Hindlimb muscle (tissue), 1 donor: ENCODE data around the gene CDKAL1. TPM values are rescaled to one million over a fixed set of nuclear protein-coding genes. Genes with fewer than 3 reads are reported as not detected.
"Not testable (repeated sequence)": the region's sequence is repeated elsewhere in the genome, so short reads cannot be mapped to it uniquely, and the experiment has no call there.

Experiments used
- DNase-seq: peaks from one replicate; pipeline ENCODE4 v3.0.0-alpha.2; 2013
- polyA plus RNA-seq: library from polyadenylated mRNA; unstranded; fragments of 120-200 nt; gene quantifications from one replicate; pipeline ENCODE4 v1.2.1, GENCODE V29; 2013; ENCODE audit not compliant: insufficient read length

The CDKAL1 gene
- polyA plus RNA-seq, 1 donor = 13.2 TPM

DNA sequence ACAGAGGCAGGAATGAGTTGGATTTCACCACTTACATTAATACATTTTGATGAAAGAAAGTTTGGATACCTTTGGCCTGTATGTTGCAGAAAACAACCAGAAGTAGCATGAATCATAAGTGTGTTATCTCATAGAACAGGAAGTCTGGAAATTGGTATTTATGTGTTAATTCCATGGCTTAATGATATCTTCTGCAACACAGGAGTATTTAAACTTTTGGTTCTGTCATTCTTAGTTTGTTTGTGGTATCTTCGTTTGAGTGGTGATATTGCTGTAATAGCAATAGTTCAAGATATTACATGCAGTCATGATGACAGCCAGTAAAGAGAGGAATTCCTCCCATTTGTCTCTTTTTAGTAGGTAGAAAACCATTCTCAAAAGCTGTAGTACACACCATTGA, 177.3 kb downstream of the CDKAL1 start:
- DNase-seq = no peak

DNA sequence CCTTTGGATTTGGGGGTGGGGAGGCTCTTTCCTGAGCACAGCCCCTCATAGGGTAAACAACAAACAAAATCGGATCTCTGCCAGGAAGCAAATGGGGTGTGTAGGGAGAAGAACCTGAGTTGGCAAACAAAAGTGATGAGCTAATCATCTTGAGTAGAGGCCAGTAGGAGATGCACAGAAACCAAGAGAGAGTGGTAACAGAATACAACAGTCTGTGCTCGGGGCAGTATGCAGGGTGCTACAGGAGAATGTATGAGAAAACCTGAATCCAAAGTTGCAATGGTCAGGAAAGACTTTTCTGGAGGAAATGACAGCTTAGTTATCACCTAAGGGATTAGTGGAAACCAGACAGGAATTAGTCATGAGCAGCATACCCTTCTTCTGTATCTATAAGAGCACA, 177.8 kb downstream of the CDKAL1 start:
- DNase-seq = no peak

DNA sequence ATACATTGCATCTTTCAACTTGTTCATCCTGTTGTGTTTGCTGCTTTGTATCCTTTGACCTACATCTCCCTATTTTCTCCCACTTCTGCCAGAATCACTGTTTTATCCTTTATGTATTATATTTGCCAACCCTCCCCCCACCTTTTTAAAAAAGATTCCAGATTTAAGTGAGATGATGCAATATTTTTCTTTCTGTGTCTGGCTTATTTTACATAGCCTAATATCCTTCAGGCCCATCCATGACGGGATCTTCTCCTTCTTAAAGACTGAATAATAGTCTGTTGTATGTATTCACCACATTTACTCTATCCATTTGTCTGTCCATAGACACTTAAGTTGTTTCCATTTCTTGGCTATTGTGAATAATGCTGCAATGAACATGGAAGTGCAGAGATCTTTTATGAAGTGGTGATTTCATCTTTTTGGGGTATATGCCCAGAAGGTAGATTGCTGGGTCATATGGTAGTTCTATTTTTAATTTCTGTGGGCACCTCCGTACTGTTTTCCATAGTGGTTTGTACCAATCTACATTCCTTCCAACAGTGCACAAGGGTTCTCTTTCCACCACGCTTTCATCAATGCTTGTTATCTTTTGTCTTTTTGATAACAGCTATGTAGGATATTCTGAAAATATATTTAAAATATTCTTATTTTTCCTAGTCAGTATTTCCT, 181.0 kb downstream of the CDKAL1 start:
- no peak for DNase-seq

DNA sequence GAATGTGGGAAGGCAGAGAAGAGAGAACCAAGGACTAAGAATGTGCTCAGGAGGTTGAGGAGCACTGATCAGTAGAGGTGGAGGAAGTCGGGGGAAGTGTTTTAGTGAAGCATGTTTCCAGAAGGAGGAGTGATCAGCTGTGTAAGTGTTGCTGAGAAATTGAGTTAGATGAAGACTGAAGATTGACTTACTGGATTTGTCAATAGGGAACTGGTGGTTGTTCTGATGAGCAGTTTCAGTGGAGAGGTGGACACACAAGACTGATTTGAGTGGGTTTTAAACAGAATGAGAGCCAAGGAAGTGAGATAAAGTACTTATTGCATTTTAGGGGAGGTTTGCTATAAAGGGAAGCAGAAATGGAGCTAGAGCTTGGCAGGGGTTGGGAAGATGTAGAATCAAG, 182.6 kb downstream of the CDKAL1 start:
- DNase-seq = no peak

DNA sequence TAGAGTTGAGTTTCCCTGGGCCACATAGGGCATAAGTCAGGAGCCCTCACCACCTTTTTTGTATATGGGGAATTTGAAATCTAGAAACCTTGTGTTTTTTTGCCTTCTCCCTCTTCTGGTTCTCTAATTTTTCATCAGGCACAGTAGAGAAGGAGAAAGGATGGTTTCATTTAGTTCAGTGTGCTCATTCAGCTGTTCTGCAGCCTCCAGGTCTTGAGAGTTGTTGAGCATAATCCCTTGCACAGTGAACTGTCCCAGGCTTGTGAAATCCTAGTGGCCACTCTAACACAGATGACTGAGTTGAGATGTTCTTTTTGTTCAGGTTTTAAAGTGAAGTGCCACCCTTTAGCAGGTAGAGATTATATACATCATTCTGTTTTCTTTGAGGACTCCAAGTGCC, 183.5 kb downstream of the CDKAL1 start:
- no peak for DNase-seq

DNA sequence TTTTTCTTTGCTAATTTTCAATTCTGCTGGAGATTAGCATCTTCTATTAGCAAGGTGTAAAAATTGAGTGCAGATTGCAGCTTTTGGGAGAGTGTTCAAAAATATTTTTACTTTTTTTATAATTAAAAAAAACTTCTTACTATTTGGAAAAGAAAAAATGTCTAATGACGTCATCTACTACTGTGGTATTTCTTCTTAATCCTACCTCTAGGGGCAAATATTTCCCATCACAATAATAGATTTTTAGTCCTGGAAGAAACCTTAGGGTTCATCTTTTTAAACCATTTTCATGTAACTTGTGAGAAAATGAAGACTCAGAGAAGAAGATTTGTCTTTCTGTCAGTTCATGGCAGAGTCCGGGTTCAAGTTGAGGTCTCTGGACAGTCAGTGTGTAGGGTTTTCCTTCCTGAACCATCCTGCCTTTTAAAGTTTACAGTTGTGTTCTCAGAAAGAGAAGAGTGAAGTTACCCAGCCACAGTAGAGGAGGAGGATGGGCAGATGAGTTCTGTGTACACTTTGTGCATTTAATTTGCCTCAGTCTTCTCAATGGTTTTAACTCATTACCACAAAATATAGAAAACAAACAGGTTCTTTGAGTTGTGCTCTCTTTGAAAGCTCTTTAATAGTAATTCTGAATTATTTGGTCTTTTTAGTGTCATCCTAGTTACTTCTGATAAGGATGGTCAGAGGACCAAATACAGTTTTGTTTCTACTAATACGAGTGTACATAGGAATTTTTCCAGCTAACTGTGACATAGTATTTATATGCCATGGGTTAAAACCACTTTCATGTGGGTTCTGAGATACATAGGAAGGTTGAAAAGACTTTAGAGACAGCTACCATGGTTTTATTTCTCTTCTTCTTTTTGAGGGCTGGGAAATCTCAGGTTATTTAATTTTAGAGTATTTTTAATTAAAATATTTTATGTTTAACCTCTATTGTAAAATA, 184.7 kb downstream of the CDKAL1 start:
- DNase-seq = no peak

DNA sequence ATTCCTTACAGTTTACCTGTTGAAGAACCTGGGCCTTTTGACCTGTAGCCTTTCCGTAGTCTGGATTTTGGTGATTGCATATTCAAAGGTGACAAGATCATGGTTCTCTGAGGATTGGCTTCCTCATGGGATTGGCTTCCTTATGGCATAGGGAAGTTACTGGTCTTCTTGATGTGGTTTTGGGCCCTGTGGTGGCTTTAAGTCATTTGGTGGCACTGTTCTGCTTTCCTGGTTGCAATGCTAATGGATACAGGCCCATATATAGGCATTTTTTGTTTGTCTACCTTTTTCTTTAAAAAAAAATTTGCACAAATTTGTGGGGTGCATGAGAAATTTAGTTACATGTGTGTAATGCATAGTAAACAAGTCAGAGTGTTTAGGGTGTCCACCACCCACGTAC, 185.7 kb downstream of the CDKAL1 start:
- no peak for DNase-seq

DNA sequence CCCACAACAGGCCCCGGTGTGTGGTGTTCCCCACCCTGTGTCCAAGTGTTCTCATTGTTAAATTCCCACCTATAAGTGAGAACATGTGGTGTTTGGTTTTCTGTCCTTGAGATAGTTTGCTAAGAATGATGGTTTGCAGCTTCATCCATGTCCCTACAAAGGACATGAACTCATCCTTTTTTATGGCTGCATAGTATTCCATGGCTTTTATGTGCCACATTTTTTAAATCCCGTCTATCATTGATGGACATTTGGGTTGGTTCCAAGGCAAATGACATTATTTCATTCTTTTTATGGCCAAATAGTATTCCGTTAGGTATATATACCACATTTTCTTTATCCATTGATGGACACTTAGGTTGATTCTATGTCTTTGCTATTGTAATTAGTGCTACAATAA, 186.9 kb downstream of the CDKAL1 start:
- DNase-seq = not testable (repeated sequence)

DNA sequence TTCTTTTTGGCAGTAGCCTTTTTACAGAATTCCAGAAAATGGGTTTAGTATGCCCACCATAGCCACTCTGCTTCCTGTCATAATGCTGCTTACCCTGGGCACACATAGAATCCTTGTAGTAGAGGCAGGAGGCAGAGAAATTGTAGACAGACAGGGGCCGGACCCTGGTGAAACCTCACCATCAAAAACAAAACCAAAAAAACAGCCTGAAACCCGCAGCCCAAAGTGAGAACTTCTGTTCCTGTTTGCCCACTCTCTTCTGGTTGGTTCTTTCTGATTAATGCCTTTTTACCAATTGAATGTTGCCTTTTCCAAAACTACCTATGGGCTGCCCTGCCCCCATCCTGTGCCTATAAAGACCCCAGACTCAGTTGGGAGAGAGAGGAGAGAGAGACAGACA, 188.2 kb downstream of the CDKAL1 start:
- no peak for DNase-seq

DNA sequence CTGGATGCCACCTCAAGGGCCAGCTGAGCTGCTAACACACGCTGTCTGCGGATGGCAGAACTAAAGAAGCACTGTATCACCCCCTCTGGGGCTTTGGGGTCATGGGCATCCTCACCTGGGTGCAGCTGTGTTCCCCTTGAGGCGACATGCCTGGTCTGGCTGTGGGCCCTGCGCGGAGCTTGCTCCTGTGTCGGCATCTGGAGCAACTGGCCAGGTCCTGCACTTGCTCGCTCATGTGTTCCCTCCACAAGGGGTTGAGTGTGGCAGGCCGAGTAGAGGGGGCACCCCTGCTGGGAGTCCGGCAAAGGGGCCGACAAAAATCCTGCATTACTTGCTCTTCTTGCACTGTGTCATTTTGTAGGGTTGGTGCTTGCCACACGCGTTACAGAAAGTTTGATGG, 189.0 kb downstream of the CDKAL1 start:
- DNase-seq = no peak

DNA sequence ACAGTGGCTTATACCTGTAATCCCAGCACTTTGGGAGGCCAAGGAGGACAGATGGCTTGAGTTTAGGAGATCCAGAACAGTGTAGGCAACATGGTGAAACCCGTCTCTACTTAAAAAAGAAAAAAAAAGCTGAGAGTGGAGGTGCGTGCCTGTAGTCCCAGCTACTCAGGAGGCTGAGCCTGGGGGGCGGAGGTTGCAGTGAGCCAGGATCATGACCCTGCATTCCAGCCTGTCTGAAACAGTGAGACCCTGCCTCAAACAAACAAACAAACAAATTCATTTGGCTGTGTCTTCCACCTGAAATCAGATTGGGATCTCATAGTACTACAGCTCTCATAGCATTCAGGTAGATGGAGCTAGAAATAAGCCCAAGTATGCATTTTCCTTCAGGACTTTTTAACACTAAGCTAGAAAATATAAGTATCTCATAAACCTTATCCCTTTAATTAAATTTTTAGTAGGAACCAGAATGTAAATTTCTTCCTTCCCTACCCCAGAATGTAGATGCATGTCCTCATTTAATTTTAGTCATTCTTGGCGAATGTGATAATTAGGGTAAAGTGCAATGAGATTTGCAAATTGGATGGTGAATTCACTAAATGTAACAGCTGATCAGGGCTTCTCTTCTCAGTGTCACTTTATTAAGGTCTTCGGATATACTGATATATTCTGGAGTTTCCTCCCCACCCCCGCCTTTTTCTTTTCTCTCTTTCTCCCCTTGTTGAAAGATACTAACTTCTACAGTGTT, 190.4 kb downstream of the CDKAL1 start:
- DNase-seq = no peak

DNA sequence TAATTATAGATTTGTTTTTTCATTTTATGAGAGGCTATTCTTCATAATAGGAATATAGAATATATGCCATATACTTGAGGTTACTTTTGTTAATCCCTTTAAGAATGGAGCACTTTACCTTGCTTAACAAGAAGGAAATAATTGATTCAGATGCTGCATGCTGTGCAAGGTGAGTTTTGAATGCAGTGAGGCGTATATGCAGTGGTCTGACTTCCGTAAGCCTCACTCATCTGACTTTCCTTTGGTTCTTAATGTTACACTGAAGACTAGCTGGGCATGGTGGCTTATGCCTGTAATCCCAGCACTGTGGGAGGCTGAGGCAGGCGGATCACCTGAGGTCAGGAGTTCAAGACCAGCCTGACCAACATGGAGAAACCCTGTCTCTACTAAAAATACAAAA, 191.0 kb downstream of the CDKAL1 start:
- not testable (repeated sequence) for DNase-seq

DNA sequence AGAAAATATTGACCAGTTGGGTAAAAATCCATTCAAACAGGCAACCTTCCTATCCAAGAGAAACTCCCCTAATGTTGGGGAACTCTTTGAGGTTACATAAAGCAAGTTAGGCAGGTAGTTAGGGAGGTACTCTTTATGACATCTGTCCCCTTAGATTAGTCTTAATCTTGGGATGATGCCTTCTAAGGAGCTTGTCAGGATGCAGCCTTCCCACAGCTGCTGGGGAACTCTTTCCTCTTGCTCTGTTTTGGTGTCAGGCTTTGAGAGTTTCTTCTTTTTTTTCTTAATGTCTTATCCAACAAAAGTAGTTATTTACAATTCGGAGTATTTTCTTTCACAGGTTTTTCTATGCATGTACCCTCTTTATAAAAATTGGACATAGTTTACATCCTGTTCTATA, 194.8 kb downstream of the CDKAL1 start:
- DNase-seq = no peak

DNA sequence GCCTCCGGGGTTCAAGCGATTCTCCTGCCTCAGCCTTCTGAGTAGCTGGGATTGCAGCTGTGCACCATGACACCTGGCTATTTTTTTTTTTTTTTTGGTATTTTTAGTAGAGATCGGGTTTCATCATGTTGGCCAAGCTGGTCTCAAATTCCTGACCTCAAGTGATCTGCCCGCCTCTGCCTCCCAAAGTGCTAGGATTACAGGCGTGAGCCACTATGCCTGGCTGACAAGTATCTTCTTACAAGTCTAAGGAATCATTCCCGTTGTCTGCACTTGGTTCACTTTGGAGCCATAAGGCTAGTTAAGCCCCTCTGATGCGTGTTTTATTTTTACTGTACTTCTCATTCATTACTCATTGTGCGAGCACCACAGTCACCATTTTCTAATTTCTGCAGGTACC, 198.1 kb downstream of the CDKAL1 start:
- DNase-seq = not testable (repeated sequence)

DNA sequence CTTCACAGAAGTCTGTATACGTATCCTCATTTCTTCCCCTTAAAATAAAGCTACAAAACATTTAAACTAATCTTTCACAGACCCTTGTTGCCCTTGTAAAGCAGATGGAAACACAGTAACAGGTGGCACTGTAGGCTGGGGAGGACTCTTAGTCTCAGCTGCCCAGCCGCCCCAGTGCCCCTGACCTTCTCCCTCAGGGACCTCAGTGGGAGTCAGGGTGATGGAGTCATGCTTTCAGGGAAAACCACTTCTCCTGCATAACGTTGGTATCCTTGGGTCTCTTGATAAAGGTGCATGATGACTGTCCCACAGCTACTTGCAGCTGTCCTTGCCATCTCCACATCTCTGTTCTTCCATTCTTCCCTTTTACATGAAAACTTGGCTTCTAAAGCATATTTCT, 198.6 kb downstream of the CDKAL1 start:
- no peak for DNase-seq

DNA sequence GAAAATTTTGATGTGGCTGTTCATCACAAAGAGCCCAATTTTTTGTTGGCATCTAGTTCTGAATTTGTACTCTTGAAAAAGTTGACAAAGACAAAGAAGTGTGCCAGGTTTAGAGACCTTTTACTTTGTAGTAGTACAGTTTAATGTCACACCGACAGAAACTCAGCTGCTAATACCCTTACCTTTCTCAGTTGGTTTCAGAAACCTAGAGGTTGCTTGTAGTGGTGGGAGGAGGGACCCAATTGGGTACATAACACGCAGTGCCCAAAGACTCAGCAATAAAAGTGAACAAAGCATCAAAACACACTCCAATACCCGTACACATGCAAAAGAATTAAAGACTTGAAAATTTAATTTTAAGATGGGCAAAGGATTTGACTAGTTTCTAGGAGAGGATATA, 203.7 kb downstream of the CDKAL1 start:
- no peak for DNase-seq

DNA sequence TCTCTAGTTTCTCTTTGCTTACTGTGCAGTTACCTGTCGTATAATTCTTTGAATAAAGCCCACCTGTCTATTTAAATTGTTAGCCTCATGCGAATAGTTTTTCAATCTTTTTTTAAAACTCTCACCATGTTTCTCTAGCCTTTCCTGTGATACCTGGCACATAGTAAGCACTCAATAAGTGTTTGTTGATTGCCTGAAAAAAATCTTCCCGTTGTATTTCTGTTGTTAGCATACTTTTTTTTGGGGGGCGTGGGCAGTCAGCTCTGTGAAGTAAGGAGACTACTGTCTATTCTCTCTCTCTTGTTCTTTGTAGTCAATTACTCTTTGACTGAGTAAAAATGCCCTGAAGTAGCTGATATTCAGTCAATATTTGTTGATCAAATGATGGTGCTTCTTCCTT, 205.8 kb downstream of the CDKAL1 start:
- no peak for DNase-seq

DNA sequence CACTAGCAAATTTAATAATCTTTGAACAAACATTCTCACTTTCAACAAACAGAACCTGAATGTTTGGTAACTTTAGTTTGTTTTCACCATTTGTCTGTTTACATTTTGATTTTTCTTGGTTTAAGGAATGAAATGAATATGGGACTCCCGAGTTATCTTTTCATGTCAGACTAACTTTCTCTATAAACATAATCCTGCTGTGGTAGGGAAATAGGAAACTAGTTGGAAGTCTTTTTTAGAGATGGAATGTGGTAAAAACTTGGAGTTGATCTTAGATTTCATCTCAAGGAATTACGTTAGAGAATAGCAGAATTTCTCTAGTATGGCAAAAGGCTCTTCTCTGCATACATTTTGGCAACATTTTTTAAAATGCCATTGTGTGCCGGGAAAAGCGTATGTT, 206.5 kb downstream of the CDKAL1 start:
- DNase-seq = no peak

DNA sequence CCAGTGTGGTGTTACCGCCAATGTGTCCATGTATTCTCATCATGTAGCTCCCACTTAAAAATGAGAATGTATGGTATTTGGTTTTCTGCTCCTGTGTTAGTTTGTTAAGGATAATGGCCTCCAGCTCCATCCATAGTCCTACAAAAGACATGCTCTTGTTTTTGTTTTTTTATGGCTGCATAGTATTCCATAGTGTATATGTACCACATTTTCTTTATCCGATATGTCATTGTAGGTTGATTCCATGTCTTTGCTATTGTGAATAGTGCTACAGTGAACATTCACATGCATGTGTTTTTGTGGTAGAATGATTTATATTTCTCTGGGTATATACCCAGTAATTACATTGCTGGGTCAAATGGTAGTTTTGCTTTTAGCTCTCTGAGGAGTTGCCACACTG, 207.2 kb downstream of the CDKAL1 start:
- no peak for DNase-seq

DNA sequence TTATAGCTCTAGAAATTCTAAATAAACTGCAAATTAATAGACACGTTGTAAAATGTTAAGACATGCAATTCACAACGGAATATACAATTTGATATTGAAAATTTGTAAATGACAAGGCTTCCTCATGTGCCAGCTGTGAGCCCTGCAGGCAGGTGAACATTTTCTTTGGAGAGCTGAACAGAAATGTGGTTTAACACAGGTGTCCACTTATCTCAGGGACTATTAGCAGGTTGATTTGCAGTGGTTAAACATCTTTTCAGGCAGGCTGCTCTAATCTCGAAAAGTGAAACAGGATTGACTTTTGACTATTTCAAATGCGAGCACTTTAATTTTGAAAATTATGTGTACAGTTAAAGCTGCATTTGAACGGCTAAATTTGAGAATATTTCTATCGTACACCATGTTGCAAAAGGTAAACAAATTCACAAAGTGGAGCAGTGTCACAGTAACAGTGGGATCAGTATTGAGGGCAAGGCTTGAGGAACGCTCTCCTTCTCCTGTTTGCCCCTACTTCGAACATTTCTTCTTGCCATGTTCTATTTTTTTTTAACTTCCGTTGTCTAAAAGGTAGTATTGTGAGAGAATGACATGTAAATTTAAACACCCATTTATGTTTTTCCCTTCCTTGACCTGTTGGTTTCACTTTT, 210.8 kb downstream of the CDKAL1 start:
- DNase-seq = no peak

DNA sequence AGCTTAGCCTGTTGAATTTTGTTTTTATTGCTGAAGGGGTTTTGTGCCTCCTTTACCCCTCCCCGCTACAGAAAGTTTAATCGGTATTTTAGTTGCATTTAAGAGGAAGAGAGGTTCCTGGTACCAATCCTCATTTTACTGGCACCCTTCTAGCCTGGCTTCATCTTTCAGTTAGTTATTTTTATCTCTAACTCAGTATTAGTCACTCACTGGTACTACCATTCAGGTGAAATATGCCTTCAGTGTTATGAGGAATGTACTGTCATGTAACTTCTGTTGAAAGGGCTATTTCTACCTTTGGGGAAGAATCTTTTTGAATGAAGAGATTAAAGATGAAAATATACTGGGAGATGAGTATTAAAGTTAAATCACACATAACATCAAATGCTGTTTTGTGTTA, 211.8 kb downstream of the CDKAL1 start:
- DNase-seq = no peak

DNA sequence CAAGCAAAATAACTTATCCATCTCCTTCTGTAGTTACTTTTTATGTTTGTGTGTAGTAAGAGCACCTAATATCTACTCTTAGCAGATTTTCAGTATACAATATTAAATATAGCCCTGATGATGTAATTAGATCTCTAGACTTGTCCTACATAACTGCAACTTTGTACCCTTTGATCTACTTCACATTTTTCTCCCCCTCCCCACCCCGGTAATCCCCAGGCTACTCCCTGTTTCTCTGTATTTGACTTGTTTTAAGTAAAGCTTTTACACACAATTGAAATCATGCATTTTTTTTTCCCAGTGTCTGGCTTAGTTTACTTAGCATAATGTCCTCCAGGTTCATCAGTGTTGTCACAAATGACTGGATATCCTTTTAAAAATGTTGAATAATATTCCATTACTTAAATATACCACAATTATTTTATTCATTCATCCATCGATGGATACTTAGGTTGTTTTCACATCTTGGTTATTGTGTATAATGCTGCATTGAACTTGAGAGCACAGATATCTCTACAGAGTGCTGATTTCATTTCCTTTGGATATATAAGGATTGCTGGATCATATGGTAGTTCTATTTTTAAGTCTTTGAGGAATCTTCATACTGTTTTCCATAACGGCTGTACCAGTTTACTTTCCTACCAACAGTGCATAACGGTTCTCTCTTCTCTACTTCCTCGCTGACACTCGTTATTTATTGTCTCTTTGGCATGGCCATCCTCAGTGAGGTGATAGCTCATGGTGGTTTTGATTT, 212.7 kb downstream of the CDKAL1 start:
- DNase-seq = no peak
